GM21367 (cell line): ENCODE results near the gene FUS.
"Not testable (repeated sequence)": the region's sequence is repeated elsewhere in the genome, so short reads cannot be mapped to it uniquely, and the experiment has no call there.

Experiments used
- ATAC-seq: cut with Tn5 transposase; IDR thresholded peaks from one replicate; pipeline ENCODE4 v1.9.1; 2021; ENCODE audit not compliant: unreplicated experiment

FUS gene

GRCh38 chr16:31143011-31143693 lies 36.8 kb upstream of the FUS start:
- ATAC-seq: no peak

- no peak for ATAC-seq
Observed at GRCh38 chr16:31143694-31144148, 36.2 kb upstream of the FUS start.

DNA sequence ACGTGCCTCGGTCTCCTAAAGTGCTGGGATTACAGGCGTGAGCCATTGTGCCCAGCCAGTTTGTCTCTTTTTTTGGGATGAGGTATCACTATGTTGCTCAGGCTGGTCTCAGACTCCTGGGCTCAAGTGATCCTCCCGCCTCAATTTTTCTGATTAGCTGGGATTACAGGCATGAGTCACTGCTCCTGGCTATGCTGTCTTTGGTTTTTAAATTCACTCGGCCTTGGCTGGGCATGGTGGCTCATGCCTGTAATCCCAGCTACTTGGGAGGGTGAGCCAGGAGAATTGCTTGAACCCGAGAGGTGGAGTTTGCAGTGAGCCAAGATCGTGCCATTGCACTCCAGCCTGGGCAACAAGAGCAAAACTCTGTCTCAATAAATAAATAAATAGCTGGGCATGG lies 35.5 kb upstream of the FUS start:
- ATAC-seq: not testable (repeated sequence)

- no peak for ATAC-seq
Observed at GRCh38 chr16:31145398-31145990, 34.4 kb upstream of the FUS start.

- ATAC-seq: no peak
Observed at GRCh38 chr16:31147574-31147973, 32.4 kb upstream of the FUS start.

GRCh38 chr16:31148281-31148728 lies 31.6 kb upstream of the FUS start:
- no peak for ATAC-seq

GRCh38 chr16:31148896-31149295 lies 31.0 kb upstream of the FUS start:
- ATAC-seq: no peak

DNA sequence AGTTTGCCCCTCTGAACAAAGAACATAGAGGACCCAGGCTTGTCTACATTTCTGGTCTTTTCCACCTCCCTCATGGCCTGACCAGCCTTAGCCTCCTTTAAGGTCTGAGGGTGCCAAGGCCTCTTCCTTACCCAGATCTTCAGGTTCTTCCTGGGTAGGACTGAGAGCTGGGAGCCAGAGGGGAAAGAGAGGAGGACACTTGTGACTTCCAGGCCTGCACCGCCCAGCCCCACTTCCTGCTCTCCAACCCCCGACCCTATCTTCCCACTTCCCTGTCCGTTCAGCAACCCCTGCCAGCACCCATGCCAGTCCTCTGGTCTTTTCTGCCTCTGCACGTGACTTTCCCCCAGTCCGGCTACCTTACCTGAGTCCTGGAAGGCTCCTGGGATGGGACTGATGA lies 30.6 kb upstream of the FUS start:
- no peak for ATAC-seq

- no peak for ATAC-seq
Observed at GRCh38 chr16:31149894-31150890, 29.7 kb upstream of the FUS start, which contains the start of gene PRSS36. Gene PRSS36 (minus strand): TSS chr16:31150066. CDS start chr16:31150035, 31 bp downstream.

DNA sequence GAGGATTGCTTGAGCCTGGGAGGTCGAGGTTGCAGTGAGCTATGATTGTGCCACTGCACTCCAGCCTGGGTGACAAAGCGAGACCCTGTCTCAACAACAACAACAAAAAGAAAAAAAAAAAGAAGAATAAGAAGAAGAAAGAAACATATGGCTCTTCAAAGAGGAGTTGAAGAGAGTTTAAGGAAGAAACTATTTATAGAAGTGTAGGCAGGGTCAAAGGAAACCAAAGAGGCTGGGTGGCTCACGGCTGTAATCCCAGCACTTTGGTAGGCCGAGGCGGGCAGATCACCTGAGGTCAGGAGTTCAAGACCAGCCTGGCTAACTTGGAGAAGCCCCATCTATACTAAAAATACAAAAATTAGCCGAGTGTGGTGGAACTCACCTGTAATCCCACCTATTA lies 29.0 kb upstream of the FUS start:
- ATAC-seq: not testable (repeated sequence)

DNA sequence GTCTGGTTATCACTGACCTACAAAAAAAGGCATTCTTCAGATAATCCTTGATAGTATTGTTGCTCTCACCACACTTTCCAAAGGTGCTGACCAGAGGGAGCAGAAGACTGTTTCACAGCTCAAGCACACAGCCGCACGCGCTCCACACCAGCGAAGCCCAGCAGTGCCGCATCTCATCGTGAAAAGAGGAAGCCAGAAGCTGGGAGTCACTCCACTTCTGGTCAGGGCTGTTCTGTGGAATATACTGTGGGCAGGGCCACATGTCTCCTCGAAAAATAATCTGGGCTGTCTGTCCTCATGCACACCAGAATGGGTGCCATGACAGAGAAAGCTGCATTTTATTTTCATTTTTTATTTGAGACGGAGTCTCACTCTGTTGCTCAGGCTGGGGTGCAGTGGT lies 22.8 kb upstream of the FUS start:
- ATAC-seq: no peak

DNA sequence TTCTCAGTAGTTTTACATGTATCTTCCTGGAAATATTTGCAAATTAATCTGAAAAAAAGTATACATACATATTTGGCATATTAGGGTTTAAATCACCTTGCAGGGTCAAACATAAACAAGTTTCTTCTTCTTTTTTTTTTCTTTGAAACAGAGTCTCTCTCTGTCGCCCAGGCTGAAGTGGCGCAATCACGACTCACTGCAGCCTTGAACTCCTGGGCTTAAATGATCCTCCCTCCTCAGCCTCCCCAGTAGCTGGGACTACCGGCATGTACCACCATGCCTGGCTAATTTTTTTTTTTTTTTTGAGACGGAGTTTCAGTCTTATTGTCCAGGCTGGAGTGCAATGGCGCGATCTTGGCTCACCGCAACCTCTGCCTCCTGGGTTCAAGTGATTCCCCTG lies 12.6 kb upstream of the FUS start:
- ATAC-seq: no peak

- no peak for ATAC-seq
Observed at GRCh38 chr16:31168848-31169247, 11.1 kb upstream of the FUS start.

DNA sequence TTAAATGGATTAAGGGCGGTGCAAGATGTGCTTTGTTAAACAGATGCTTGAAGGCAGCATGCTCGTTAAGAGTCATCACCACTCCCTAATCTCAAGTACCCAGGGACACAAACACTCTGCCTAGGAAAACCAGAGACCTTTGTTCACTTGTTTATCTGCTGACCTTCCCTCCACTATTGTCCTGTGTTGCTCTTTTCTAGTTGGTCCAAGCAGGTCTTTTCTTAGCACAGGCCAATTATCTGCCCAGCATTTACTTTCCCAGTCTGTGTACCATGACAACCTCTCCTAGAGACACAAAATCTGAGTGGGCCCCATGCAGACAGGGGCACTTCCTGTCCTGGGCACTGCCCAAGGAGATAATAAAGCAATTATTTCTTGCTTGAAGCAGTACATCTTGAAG lies 9.9 kb upstream of the FUS start:
- ATAC-seq: not testable (repeated sequence)

- no peak for ATAC-seq
Observed at GRCh38 chr16:31177136-31177535, 2.8 kb upstream of the FUS start.

DNA sequence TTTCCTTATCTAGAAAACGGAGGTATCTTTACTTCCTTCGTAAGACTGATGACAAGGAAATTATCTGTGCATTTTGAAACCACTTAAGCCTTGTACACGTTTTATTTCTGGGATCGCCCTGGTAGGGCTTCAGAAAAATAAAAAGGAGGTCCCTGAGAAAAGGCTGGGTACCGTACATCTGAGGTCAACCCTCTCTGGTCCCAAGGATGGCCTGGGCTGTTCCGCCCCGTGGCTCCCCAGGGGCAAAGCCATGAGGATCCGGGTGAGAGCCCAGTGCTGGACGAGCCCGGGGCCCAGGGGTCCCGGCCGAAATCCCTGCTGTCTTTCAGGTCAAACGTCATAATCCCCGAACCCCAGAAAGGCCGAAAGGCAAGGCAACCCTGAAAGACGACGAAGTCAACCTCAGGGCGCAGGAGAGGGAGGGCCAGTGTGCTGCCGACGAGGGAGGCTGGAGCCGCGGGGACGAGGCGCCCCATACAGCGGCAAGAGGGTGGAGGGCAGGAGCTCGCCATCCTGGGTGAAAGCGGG lies 656 bp upstream of the FUS start:
- ATAC-seq: peak; percentile 1

DNA sequence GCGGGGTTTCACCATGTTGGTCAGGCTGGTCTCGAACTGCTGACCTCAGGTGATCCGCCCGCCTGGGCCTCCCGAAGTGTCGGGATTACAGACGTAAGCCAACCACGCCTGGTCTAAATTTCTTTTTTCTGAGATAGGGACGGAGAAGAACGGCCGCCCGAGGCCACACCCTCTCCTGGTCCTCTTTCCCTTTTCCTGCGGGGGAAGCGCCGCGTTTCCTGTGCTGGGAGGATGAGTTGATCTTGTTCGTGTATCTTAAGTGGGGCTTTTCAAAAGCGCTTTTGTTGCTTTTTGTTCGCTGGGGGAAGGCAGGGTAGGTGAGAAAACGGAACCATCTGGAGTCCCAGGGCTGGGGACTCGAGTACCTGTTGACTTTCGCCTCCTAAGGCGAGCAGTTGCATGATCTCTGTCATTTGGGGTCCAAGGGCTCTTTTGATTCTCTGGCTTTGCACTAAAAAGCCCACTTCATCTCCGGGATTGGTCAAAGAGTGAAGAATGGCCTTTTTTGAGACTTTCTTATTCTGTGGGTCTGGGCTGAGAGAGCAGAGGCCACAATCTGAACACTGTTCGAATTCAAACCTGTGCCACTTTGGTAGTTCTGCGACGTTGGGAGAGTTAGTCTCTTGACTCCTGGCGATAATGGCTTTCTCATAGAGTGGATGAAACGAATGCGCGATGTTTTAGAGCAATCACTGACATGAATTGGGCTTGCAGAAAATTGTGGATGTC lies 1.3 kb downstream of the FUS start:
- ATAC-seq: no peak

DNA sequence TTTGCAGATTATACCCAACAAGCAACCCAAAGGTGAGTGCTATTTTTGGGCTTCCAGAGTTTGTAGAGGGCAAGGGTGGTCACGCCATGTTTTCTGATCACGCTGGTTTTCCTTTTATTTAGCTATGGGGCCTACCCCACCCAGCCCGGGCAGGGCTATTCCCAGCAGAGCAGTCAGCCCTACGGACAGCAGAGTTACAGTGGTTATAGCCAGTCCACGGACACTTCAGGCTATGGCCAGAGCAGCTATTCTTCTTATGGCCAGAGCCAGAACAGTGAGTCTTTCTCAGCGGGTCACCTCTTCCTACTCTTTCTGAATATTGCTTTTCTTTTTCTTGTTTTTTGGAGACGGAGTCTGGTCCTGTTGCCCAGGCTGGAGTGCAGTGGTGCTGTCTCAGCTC lies 2.5 kb downstream of the FUS start:
- ATAC-seq: no peak

- ATAC-seq: no peak
Observed at GRCh38 chr16:31183432-31184428, 3.8 kb downstream of the FUS start.
